ENCODE data around the gene INTS3. TPM values are rescaled to one million over a fixed set of nuclear protein-coding genes. Genes with fewer than 3 reads are reported as not detected.

Gene INTS3
- total and polyA plus RNA-seq, 10 of the 15 experiments (the other 5 are each of a cell fraction or from before 2014, with no cell fraction given): 12.6 to 87.4 (median 30.8) TPM

GRCh38 chr1:153793261-153793972 is 65.6 kb downstream of the INTS3 start:
- H3K36me3 ChIP-seq (ENCODE audit: control insufficient read depth in 2 of 2, insufficient read depth in 2 of 2, low read length in 1 of 2): no peaks in the 10 kb centered on the region
- in situ Hi-C loops (cut with MboI): loop anchor here (10.0 kb wide), 1 partner anchor 191 kb away; the partner anchor contains the start of gene RAB13

More at GRCh38 chr1:153793261-153793972, 65.6 kb downstream of the INTS3 start:
- TF ChIP-seq KDM1A (IDR thresholded peaks at IDR 0.05; ENCODE audit: borderline replicate concordance) (no peak), FOXK2 (IDR thresholded peaks at IDR 0.05) (no peak), NRF1 (conservative IDR thresholded peaks at IDR 0.05; ENCODE audit: low read depth, low read length) (no peak), E2F8 (IDR thresholded peaks at IDR 0.05; ENCODE audit: low read depth, partially characterized antibody) (no peak)
- Histone ChIP-seq H3K9me3 (replicated peaks; ENCODE audit: control insufficient read depth, insufficient read depth, low read length) (no peaks in the 10 kb centered on the region), H3K27ac (ENCODE audit: control insufficient read depth, insufficient read depth) (no peak overlapping the region), H3K4me2 (ENCODE audit: control insufficient read depth, insufficient read depth) (no peak overlapping the region), H3K79me2 (ENCODE audit: control insufficient read depth, insufficient read depth, low read length) (no peaks in the 10 kb centered on the region), H3K4me3 (no peak overlapping the region), H3K9ac (ENCODE audit: control insufficient read depth, insufficient read depth, low read length) (no peak overlapping the region), H3K4me1 (ENCODE audit: control insufficient read depth, insufficient read depth, low read length) (peaks cover 30% of the 10 kb centered on the region), H3K27me3 (replicated peaks in 1 of 2; ENCODE audit: control insufficient read depth in 2 of 2, insufficient read depth in 2 of 2, low read length in 1 of 2) (no peaks in the 10 kb centered on the region), H2AFZ (ENCODE audit: control insufficient read depth, low read depth, low read length) (no peak overlapping the region), H4K20me1 (ENCODE audit: control insufficient read depth, insufficient read depth) (no peaks in the 10 kb centered on the region)
- ChIA-PET CTCF (interaction anchor here (0.5 to 4.0 kb wide), 3 partner anchors 126 to 193 kb away, joined by 3 to 20 read pairs (median 4); partner anchors contain the start of gene RAB13), SMC1A (ENCODE audit: uncharacterized antibody, unreplicated experiment) (interaction anchor here (0.8 to 3.5 kb wide), 9 partner anchors 9 to 194 kb away, joined by 3 to 21 read pairs (median 3); partner anchors contain the start of gene RAB13), POLR2A (interaction anchor here (1.2 kb wide), 2 partner anchors 12 to 198 kb away, joined by 4 to 6 read pairs; partner anchors contain the start of gene RPS27), RAD21 (ENCODE audit: unreplicated experiment) (interaction anchor here (1.7 kb wide), 1 partner anchor 193 kb away, joined by 5 read pairs; the partner anchor contains the start of gene RAB13)
- FAIRE-seq: no peak
- WGBS (ENCODE audit: insufficient coverage, insufficient replicate concordance, low lambda C conversion rate, missing lambda C conversion rate): 65% methylated on average over 9 of the region's 9 CpGs
- DNase-seq (ENCODE audit: low read depth, low spot score): no peak
- BruUV-seq (replicated peaks): no TSS peak
- intact Hi-C loops (cut with micrococcal nuclease; ENCODE audit: unreplicated experiment): no loop called here
- ATAC-seq: no peak

All from GM12878 (cell line).